Lower leg skin (tissue), 3 donors: Measurements from ENCODE around the gene MFSD8.
"Not testable (repeated sequence)": the region's sequence is repeated elsewhere in the genome, so short reads cannot be mapped to it uniquely, and the experiment has no call there.

Source experiments
- CTCF ChIP-seq, 3 donors: fragments of 450-650 bp; IDR thresholded peaks; one replicate each; pipeline ENCODE4 v1.5.1; 2016; ENCODE audit warnings: antibody characterized with exemption in 3 of 3, mild to moderate bottlenecking in 3 of 3, moderate library complexity in 2 of 3
- POLR2A ChIP-seq, 2 donors: fragments of 450-650 bp; IDR thresholded peaks; one replicate each; pipeline ENCODE4 v1.6.1; 2016 to 2017; ENCODE audit warnings: antibody characterized with exemption in 2 of 2, mild to moderate bottlenecking in 1 of 2, moderate library complexity in 1 of 2

DNA sequence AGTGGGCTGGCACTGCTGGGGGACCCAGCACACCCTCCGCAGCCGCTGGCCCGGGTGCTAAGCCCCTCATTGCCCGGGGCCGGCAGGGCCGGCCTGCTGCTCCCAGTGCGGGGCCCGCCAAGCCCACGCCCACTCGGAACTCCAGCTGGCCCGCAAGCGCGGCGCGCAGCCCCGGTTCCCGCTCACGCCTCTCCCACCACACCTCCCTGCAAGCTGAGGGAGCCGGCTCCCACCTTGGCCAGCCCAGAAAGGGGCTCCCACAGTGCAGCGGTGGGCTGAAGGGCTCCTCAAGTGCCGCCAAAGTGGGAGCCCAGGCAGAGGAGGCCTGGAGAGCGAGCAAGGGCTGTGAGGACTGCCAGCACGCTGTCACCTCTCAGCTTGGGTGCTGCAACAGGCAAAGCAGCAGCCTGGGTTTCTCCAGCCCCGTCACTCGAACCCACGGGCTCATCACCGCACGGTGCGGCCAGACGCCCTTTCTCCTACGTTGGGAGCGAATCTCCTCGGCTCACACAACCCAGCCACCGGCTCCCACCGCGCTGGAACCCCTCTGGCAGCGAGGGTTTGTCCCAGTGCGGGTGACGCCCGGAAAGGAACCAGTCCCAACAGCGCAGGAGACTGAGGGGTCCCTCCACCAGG is 429 bp downstream of the MFSD8 start:
- TF ChIP-seq CTCF, POLR2A (IDR thresholded peaks at IDR 0.05): not testable (repeated sequence)
